Measurements from ENCODE around the gene FBXL17.

Gene FBXL17

DNA sequence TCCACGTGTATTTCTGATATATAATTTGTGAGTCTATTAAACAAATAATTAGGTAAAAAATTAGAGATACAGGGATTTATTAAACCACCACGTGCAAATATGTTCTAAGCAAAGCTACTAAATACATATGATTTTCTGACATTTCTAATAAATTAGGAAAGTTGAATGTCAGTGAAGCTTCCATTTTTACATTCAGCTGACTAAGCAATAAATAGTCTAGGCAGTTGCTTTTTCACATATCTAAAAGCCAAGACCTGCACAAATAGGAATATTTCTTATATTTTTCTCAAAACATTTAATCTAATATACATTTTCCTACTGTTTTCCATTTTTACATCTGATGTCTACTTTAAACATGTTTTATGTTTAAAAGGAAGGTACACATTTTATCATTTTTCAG is 388.6 kb downstream of the FBXL17 start:
- H3K4me3 ChIP-seq (ENCODE audit: low read depth, low read length) = no peak overlapping the region
- TF ChIP-seq, protein P1, sequence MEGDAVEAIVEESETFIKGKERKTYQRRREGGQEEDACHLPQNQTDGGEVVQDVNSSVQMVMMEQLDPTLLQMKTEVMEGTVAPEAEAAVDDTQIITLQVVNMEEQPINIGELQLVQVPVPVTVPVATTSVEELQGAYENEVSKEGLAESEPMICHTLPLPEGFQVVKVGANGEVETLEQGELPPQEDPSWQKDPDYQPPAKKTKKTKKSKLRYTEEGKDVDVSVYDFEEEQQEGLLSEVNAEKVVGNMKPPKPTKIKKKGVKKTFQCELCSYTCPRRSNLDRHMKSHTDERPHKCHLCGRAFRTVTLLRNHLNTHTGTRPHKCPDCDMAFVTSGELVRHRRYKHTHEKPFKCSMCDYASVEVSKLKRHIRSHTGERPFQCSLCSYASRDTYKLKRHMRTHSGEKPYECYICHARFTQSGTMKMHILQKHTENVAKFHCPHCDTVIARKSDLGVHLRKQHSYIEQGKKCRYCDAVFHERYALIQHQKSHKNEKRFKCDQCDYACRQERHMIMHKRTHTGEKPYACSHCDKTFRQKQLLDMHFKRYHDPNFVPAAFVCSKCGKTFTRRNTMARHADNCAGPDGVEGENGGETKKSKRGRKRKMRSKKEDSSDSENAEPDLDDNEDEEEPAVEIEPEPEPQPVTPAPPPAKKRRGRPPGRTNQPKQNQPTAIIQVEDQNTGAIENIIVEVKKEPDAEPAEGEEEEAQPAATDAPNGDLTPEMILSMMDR (IDR thresholded peaks at IDR 0.05; ENCODE audit: low read depth, low read length) = no peak

DNA sequence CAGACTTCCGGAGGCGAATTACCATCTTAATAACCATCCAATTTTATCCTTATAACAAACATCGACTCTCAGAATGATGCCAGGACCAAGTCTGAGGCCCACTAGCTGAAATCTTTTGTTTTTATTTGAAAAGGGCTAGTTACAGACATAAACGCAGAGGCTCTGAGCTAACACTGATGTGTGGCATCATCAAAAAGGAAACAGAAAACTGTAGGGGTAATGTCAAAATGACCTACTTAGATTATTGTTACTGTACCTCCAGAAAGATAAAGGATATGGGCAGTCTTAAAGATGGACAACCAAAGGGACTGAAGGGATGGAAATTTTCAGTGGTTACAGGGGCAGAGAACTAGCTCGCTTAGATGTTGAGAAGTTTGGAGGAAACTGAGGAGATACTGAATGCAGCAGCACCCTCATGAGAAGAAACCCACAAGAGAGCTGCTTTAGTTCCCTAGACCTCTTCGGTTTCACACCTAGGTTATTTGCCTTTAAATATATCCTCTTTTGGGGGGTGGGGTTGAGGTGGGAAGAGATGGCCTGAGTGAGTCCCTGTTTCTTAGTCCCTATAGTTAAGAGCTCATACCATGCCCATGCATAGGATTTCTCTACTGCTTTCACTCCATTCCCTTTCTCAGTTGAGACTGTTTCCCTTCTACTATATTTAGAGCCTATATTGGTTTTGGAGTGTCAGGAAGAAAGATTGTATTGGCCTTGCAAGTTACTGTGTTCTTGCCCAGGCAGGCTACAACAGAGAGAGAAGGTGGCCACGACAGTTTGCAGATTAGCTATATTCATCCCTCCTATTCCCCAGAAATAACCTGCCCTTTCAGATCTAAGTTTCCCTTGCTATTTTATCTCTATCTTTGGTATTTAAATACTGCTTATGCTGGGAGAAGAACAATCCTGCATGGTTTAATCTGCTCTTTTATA is 390.8 kb downstream of the FBXL17 start:
- H3K4me3 ChIP-seq (ENCODE audit: low read depth, low read length) = no peak overlapping the region
- TF ChIP-seq, protein P1 (IDR thresholded peaks at IDR 0.05; ENCODE audit: low read depth, low read length) = no peak

DNA sequence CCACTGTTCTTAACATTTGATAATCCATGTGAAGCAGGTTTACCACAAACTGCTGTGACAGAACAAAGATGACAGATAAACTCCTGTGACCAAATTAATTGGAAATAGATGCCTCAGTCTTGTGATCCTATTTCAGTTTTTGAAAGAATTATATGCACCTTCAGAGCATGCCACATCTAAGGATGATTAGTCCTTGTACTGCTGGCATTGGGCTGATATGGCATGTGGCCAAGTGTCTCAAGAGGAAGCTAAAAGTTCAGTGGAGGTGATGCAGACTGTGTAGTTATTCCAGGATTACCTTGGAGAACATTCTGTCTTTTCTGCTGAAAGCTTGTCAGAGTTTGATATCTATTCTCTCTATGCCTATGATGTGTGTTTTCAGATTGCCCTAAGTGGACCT is 396.8 kb downstream of the FBXL17 start:
- no peak overlapping the region for H3K4me3 ChIP-seq (ENCODE audit: low read depth, low read length)

DNA sequence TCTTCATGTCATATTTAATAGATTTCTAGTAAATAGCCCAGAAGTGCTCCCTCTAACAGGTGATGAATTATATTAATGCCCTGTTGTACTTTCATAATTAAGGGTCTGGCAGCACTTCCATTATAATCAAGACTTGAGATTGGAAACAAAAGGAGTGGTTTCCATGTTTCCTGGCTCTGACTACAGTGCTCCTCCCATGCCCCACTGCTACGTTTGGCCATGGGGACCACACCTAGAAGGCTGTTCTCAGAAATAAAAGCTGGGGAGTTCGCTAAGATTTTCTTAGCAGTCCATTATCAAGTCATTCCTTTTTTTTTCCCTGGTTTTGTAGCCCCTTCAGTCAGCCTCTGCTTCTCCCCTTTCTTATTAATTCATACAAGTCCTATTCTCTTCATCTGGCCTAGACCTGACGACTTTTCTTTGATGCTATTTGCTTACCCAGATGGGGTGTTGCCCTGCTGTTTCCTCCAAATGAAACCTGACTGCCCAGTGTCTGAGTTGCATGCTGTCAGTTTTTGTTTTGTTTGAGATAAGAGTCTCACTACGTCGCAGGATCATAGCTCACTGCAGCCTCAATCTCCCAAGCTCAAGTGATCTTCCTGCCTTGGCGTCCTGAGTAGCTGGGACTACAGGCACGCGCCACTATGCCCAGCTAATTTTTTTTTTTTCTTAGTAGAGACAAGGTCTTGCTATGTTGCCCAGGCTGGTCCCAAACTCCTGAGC is 399.0 kb downstream of the FBXL17 start:
- H3K4me3 ChIP-seq (ENCODE audit: low read depth, low read length) = no peak overlapping the region
- TF ChIP-seq, protein P1 (IDR thresholded peaks at IDR 0.05; ENCODE audit: low read depth, low read length) = no peak

More for the DNA sequence above, 396.8 kb downstream of the FBXL17 start:
- TF ChIP-seq, protein P1 (IDR thresholded peaks at IDR 0.05; ENCODE audit: low read depth, low read length) = no peak

DNA sequence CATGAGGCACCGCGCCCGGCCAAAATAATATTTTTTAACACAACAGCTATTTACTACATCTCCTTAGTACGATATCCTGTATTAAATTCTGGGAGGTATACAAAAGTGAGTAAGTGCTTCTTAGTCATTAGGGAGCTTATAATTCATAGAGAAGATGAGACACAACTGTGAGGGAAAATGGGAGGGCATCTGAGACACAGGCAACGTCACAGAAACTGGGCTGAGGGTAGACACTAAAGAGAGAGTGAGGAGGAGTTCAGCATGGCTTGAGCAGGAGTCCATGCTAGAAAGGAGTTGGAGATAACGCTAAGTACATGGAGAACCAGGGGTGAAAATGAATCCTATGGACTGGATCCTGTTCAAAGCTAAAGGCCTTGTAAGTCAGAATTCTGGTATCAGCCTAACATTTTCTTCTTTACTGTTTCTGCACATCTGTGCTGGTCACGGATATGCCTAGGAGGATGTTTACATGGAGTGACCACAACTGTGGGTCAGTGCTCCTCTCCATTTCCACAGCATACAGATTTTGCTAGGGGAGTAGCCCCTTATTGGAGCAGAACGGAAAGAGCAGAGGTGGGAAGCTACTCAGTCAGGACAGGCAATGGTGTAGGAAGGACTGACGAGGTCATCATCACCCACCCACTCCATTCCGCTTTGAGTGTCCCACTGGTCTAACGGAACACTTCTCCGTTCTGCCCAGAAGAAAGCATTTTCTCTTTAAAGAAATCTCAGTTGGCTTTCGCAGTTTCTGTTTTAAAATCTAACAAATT is 400.8 kb downstream of the FBXL17 start:
- H3K4me3 ChIP-seq (ENCODE audit: low read depth, low read length) = no peak overlapping the region
- TF ChIP-seq, protein P1 (IDR thresholded peaks at IDR 0.05; ENCODE audit: low read depth, low read length) = no peak

DNA sequence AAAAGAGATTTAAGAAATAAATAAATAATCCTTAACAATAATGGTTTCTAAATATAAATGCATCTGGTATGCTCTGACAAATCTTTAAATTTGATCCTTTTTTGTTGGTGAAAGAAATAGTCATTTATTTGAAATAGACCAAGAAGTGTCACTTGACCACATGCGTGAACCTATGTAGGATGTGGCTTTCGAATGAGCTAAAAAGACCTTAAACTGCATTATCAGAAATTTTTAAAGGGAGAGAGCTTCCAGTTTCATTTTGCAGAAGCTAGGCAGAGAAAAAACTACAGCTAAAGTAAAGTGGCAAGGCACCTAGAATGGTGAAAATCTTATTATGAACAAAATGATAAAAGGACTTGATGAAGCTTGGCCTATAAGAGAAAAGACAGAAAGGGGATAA is 402.0 kb downstream of the FBXL17 start:
- no peak overlapping the region for H3K4me3 ChIP-seq (ENCODE audit: low read depth, low read length)
- TF ChIP-seq, protein P1 (IDR thresholded peaks at IDR 0.05; ENCODE audit: low read depth, low read length) = no peak

Measured in WI38 (cell line).